Ramos (cell line): ENCODE measurements around the gene DNAJB12.

Source experiments
- in situ Hi-C: fragments of 300-500 bp; cut with MboI; formaldehyde crosslinking; loops from one replicate; pipeline ENCODE4 v1.14.3; 2022; ENCODE audit warnings: low sequenced_read_pairs; ENCODE audit not compliant: unreplicated experiment

DNAJB12 gene

GRCh38 chr10:72356115-72356514 lies 1.4 kb upstream of the DNAJB12 start:
- in situ Hi-C loops = loop anchor here (25.0 kb wide), 1 partner anchor 806 kb away; the partner anchor contains the start of genes ECD and FAM149B1

DNA sequence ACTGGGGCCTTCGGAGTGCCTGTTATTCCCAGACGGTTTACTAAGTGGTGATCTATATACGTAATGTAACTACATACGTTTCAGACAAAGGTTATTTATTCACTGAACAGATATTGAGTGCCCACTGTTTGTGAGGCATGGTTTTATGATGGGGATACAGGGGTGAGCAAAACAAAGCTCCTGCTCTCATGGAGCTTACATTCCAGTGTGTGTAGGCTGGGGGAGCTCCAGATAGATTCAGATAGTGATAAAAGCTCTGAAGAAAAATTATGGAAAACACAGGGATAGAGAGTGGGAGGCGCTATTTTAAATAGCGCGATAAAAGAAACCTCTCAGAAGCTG lies 466 bp upstream of the DNAJB12 start:
- in situ Hi-C loops = loop anchor here (25.0 kb wide), 1 partner anchor 807 kb away; the partner anchor contains the start of genes ECD and FAM149B1

- in situ Hi-C loops = loop anchor here (25.0 kb wide), 1 partner anchor 808 kb away; the partner anchor contains the start of genes ECD and FAM149B1
Measured at GRCh38 chr10:72353965-72354355, 759 bp downstream of the DNAJB12 start.

DNA sequence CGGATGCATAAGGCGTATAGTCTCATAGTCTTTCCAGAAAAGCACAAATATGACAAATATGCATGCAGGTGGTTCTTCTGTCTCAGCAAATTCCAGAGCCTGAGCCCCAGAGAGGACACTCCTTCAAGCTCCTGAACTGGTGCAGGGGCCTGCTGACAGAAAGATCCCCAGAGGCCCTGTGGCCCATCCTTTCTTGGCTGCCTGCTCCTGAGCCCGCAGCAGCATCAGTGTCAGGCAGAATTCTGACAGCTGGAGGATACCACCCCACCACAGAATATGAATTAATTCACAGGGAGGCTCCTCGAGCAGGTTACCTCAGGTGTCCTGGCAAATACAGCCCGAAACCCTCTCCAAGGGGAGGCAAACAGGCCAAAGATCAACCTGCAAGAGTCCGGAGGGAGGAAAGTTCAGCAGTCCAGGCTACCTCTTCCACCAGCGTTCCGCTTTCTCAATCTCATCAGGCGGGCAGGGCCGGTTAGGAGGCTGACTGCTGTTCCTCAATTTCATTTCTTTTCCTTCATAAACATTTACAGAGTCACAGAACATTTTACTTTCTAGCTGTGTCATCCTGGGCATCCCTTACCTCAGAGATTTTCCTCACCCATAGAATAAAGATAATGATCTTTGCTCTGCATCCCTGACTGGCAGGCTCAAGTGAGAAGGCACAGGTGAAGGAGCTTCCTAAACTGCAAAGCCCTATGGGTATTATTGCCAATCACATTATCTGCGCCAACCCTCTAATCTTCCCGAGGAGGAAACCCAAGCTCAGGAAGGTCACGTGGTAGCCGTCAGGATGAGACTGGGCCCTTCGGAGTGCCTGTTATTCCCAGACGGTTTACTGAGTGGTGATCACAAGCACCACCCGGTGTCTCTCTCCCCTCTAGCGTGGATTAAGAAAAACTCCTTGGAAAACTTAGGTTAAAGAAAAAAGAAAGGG lies 1.4 kb downstream of the DNAJB12 start:
- in situ Hi-C loops = loop anchor here (25.0 kb wide), 1 partner anchor 809 kb away; the partner anchor contains the start of genes ECD and FAM149B1

DNA sequence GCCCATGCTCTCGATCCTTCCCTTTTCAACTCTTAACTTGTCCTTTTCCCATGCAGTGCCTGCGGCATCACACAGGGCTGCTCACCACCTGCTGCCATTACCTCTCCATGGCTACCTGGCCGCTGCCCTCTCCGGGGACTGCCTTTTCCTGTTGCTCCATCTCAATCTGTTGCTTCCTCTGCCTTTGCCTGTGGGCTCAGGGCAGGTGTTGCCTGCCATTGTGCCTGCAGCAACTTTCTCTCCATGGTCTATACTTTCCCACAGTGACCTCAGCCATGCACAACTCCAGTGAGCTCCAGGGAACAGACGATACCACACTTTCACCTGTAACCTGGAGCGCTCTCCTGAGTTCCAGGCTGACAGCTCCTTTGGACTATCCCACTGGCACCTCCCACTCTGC lies 3.2 kb downstream of the DNAJB12 start:
- in situ Hi-C loops = loop anchor here (25.0 kb wide), 1 partner anchor 811 kb away; the partner anchor contains the start of genes ECD and FAM149B1

DNA sequence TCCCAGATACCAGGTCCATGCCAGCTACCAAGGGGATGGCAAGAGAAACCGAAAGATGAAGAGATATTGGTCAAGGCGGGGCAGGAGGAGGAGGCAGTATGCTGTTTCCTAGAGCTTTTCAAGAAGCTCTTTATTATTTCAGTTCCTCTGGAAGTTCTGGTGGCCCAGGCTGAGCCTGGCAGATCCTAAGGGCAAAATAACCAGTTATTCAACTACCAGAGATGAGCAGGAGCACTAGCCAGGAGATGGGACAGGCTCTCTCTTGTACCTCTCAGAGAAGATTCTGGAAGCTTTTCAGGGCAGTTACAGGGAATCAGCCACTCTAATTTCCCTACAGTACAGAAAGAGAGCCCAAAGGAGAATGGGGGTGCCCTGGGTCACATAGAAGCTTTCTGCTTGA lies 5.3 kb downstream of the DNAJB12 start:
- in situ Hi-C loops = loop anchor here (10.0 kb wide), 1 partner anchor 455 kb away; no protein-coding TSS in a partner anchor

DNA sequence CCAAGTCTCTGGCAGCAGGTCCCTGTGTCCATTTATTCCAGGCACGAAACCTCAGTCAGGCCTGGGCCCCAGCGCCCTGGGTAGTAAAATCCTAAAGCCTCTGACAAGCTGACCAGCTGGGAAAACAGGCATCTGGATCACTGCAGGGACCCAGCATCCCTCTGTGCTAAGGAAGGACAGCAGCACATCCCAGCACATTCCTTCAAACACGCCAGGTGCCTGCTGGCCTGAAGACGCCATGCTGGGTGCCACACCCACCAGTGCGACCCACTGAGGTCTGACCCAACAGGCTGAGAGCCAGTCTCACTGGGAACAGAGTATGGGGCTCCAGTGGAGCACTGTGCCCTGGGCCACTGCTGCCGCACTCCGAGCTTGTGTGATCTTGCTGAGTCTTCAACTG lies 6.4 kb downstream of the DNAJB12 start:
- in situ Hi-C loops = loop anchor here (10.0 kb wide), 1 partner anchor 453 kb away; no protein-coding TSS in a partner anchor

DNA sequence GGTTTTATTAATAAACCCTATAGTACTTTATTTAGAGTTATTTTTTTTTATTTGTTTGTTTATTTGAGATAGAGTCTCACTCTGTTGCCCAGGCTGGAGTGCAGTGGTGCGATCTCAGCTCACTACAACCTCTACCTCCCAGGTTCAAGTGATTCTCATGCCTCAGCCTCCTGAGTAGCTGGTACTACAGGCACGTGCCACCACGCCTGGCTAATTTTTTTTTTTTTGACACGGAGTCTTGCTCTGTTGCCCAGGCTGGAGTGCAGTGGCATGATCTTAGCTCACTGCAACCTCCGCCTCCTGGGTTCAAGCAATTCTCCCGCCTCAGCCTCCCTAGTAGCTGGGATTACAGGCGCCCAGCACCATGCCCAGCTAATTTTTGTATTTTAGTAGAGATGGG lies 8.6 kb downstream of the DNAJB12 start:
- in situ Hi-C loops = loop anchor here (10.0 kb wide), 1 partner anchor 451 kb away; no protein-coding TSS in a partner anchor

DNA sequence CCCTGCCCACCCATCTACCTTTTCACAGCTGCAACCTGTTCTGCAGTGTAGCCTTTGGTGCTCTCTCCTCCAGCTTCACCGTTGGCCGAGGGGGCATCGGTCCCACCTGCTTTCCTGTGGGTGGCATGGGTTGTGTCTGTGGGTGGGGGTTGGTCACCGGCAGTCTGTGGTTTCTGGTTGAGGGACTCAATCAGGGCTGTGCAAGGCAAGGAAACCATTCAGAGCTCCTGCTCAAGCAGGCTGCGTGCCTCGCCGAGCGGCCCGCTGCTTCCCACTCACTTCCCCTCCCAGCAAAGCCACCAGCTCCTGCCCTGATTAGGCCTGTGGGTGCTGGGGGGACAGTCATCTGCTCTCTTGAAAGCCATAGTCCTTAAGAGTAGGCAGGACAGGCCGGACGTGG lies 9.8 kb downstream of the DNAJB12 start:
- in situ Hi-C loops = loop anchor here (5.0 to 10.0 kb wide), 2 partner anchors 378 to 450 kb away; no protein-coding TSS in a partner anchor

- in situ Hi-C loops = loop anchor here (5.0 to 10.0 kb wide), 2 partner anchors 376 to 448 kb away; no protein-coding TSS in a partner anchor
Measured at GRCh38 chr10:72342911-72343310, 11.8 kb downstream of the DNAJB12 start.

GRCh38 chr10:72340510-72341261 lies 14.0 kb downstream of the DNAJB12 start:
- in situ Hi-C loops = loop anchor here (5.0 to 10.0 kb wide), 2 partner anchors 373 to 446 kb away; no protein-coding TSS in a partner anchor

DNA sequence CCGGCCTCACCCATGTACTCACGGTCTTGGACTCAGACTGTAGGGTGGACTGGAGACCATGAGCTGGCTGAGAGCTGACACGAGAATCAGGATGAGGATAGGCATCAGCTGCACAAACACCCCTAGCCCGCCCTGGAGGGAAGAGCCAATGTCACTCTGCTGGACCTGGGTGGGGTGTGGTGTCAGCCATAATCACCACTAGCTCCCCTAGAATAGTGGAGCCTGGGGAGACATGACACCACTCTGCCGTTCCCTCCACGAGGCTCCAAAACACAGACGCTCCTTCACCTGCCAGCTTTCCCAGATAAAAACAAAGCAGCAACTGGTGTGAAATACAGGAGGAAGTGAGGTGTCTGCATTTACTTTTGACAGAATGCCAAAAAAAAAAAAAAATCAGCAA lies 16.5 kb downstream of the DNAJB12 start:
- in situ Hi-C loops = loop anchor here (5.0 kb wide), 1 partner anchor 291 kb away; no protein-coding TSS in a partner anchor

GRCh38 chr10:72337722-72338121 lies 17.0 kb downstream of the DNAJB12 start:
- in situ Hi-C loops = loop anchor here (5.0 kb wide), 1 partner anchor 290 kb away; no protein-coding TSS in a partner anchor

GRCh38 chr10:72337039-72337629 lies 17.6 kb downstream of the DNAJB12 start:
- in situ Hi-C loops = loop anchor here (5.0 kb wide), 1 partner anchor 290 kb away; no protein-coding TSS in a partner anchor

GRCh38 chr10:72336259-72337038 lies 18.3 kb downstream of the DNAJB12 start:
- in situ Hi-C loops = loop anchor here (5.0 kb wide), 1 partner anchor 289 kb away; no protein-coding TSS in a partner anchor

DNA sequence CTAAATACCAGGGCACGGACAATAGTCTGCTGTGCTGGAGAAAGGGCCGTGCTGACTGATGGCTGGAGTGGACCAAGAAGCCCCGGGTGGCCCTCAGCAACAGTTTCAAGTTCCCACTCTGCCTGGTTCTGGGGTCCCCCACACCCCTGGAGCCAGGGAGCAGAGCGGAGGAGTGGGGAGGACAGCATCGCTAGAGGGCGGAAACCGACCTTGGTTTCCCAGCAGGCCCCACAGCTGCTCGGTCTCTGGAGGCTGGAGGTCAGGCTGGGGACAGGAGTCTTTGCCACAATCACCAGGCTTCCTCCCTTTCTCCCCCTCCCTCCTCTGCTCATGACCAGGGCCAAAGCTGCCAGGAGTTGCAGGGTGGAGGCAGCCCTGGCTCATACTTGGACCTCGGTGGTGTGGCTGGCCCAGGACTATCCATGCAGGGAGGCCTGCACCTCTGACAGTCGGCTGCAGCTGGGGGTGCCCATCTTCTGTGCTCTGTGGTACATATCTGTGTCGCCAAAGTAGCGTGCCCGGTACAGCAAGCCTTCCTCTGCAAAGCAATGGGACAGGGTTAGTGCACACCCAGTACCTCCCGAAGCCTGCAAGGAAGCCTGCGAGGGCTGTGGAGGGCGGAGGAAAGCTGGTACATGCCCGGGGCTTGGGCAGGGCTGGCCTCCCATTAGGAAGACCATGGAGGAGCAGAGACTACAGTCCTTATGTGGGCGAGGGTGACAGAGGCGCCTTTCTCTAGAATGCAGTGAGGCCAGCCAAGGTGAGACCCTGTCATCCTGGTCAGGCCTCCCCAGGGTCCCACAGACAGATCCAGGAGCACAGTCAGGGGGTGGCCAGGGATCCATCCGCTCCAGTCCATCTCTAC lies 19.1 kb downstream of the DNAJB12 start:
- in situ Hi-C loops = loop anchor here (5.0 kb wide), 1 partner anchor 288 kb away; no protein-coding TSS in a partner anchor

- in situ Hi-C loops = loop anchor here (5.0 kb wide), 2 partner anchors 113 to 288 kb away; no protein-coding TSS in a partner anchor
Measured at GRCh38 chr10:72334825-72335393, 19.8 kb downstream of the DNAJB12 start.
